CD4-positive, alpha-beta T cell (primary cell): ENCODE data around the gene FAM241A. TPM values are rescaled to one million over a fixed set of nuclear protein-coding genes. Genes with fewer than 3 reads are reported as not detected.
A peak's percentile ranks its signal among the peaks of the same experiment; 100 is the strongest.

Experiments
- ATAC-seq: fragments of 200-7000 bp; cut with Tn5 transposase; one replicate; pipeline ENCODE4 v1.10.0; 2022; ENCODE audit warnings: mild to moderate bottlenecking; ENCODE audit not compliant: poor library complexity
- CTCF ChIA-PET: fragments of 350-600 bp; sonication (Branson Sonifier 250); formaldehyde crosslinking; loops from one replicate; lab custom pipeline; 2021; ENCODE audit warnings: antibody characterized with exemption, inconsistent platforms; lab: Charles Lee
- POLR2A ChIA-PET: fragments of 350-600 bp; sonication (Branson Sonifier 250); formaldehyde crosslinking; loops from one replicate; lab custom pipeline; 2021; ENCODE audit warnings: antibody characterized with exemption, inconsistent platforms; lab: Charles Lee
- DNase-seq, 14 experiments: peaks; one replicate each; pipeline ENCODE4 v3.0.0-alpha.2; 2013 to 2020; ENCODE audit warnings: mixed read lengths in 2 of 14
- H3K27ac ChIP-seq, 2 donors: one replicate each; pipeline versions ENCODE4 v1.5.1 to v1.7.0; 2013; ENCODE audit warnings: low read length in 2 of 2, low read depth in 1 of 2, mild to moderate bottlenecking in 1 of 2
- H3K27me3 ChIP-seq, 2 experiments: 1 replicate in 1 of 2; 2 replicates in 1 of 2; pipeline versions ENCODE4 v1.6.1 to v1.7.0; 2013; ENCODE audit warnings: low read length in 2 of 2, control low read depth in 1 of 2, mild to moderate bottlenecking in 1 of 2, moderate library complexity in 1 of 2; ENCODE audit not compliant: insufficient read depth in 2 of 2, control insufficient read depth in 1 of 2
- H3K36me3 ChIP-seq: one replicate; pipeline ENCODE4 v1.6.1; 2013; ENCODE audit warnings: low read length, control low read depth; ENCODE audit not compliant: insufficient read depth
- H3K4me1 ChIP-seq: one replicate; pipeline ENCODE4 v1.6.1; 2013; ENCODE audit warnings: low read length, control low read depth; ENCODE audit not compliant: insufficient read depth
- H3K4me3 ChIP-seq: one replicate; pipeline ENCODE4 v1.5.1; 2013; ENCODE audit warnings: mild to moderate bottlenecking, low read length, moderate library complexity
- H3K9me3 ChIP-seq, 2 experiments: 1 replicate in 1 of 2; 2 replicates in 1 of 2; pipeline versions ENCODE4 v1.6.1 to v1.7.0; 2013; ENCODE audit warnings: low read length in 2 of 2, mild to moderate bottlenecking in 2 of 2, control low read depth in 1 of 2, moderate library complexity in 1 of 2; ENCODE audit not compliant: control insufficient read depth in 1 of 2, insufficient read depth in 1 of 2
- H3K27ac Mint-ChIP-seq: one replicate; pipeline ENCODE4 v1.8.0; 2020; ENCODE audit warnings: mixed read lengths
- H3K27me3 Mint-ChIP-seq: one replicate; pipeline ENCODE4 v1.8.0; 2021; ENCODE audit warnings: mixed read lengths
- H3K36me3 Mint-ChIP-seq: one replicate; pipeline ENCODE4 v1.8.0; 2021; ENCODE audit warnings: low read depth, mixed read lengths
- H3K4me1 Mint-ChIP-seq: one replicate; pipeline ENCODE4 v1.8.0; 2021; ENCODE audit warnings: low read depth, mixed read lengths
- H3K4me3 Mint-ChIP-seq: one replicate; pipeline ENCODE4 v1.8.0; 2020; ENCODE audit warnings: mild to moderate bottlenecking, mixed read lengths
- H3K9me3 Mint-ChIP-seq: one replicate; pipeline ENCODE4 v1.8.0; 2020; ENCODE audit warnings: mixed read lengths
- CTCF ChIP-seq: fragments of 200-600 bp; IDR thresholded peaks from one replicate; pipeline ENCODE4 v1.8.0; 2022; ENCODE audit warnings: antibody characterized with exemption, mild to moderate bottlenecking
- intact Hi-C, 2 experiments: fragments of 100-400 bp; cut with DNase I in 1 of 2; cut with micrococcal nuclease in 1 of 2; formaldehyde crosslinking; loops; one replicate each; pipeline versions ENCODE4 v1.15.1 to v1.9.0; 2023 to 2025; cut with DNase I, micrococcal nuclease
- total RNA-seq, 174 experiments: library from RNA in 2 of 174; stranded (reverse) in 2 of 174; gene quantifications; one replicate each; pipeline ENCODE4 v1.2.3 and lab custom pipeline; 2021 to 2026

Gene FAM241A
- total RNA-seq, 2 experiments from 2014 or later, result 0.74 to 1.1 TPM

- Mint-ChIP-seq H3K4me3 (peak overlapping the region; percentile 57), H3K9me3 (no peaks in the 10 kb centered on the region), H3K27ac (no peak overlapping the region), H3K27me3 (no peaks in the 10 kb centered on the region), H3K36me3 (peaks cover 6% of the 10 kb centered on the region), H3K4me1 (peaks cover 35% of the 10 kb centered on the region)
- ATAC-seq, result no peak
- POLR2A ChIA-PET, result no interaction called here
- intact Hi-C loops, result loop anchor here in 1 of 2 experiments (5.0 kb wide), 3 partner anchors 41 to 489 kb away; no protein-coding TSS in a partner anchor
- Histone ChIP-seq H3K27ac (no peak overlapping the region), H3K36me3 (no peaks in the 10 kb centered on the region), H3K4me1 (peaks cover 6% of the 10 kb centered on the region), H3K4me3 (no peak overlapping the region), H3K9me3 (no peaks in the 10 kb centered on the region), H3K27me3 (peaks cover 0 to under 1% of the 10 kb centered on the region in 2 experiments)
- no peak for DNase-seq
- CTCF ChIA-PET, result no interaction called here
- TF ChIP-seq CTCF, result no peak
Observed at GRCh38 chr4:112143781-112144180, 1.5 kb upstream of the FAM241A start.

GRCh38 chr4:112144546-112145325 is 518 bp upstream of the FAM241A start:
- Mint-ChIP-seq H3K4me3 (peak overlapping the region; percentile 86), H3K36me3 (peaks cover 6% of the 10 kb centered on the region), H3K27ac (peak overlapping the region; percentile 67), H3K4me1 (peaks cover 35% of the 10 kb centered on the region), H3K27me3 (no peaks in the 10 kb centered on the region), H3K9me3 (no peaks in the 10 kb centered on the region)
- Histone ChIP-seq H3K9me3 (no peaks in the 10 kb centered on the region), H3K27me3 (no peaks in the 10 kb centered on the region), H3K27ac (peak overlapping the region in 1 of 2 donors; percentile 73), H3K4me1 (peaks cover 6% of the 10 kb centered on the region), H3K4me3 (peak overlapping the region; percentile 70), H3K36me3 (no peaks in the 10 kb centered on the region)
- TF ChIP-seq CTCF, result no peak
- intact Hi-C loops, result loop anchor here (1.0 to 5.0 kb wide), 4 partner anchors 42 to 488 kb away; partner anchors contain the start of gene AP1AR (in 1 of the 2)
- ATAC-seq (no peak), DNase-seq (peak in 4 of 14 experiments; percentile 0 to 11 (median 5))
- POLR2A ChIA-PET, result interaction anchor here (1.2 to 2.3 kb wide), 2 partner anchors 8 to 87 kb away, joined by 3 to 16 read pairs; partner anchors contain the start of gene AP1AR
- CTCF ChIA-PET, result no interaction called here

- Mint-ChIP-seq H3K27ac (peak overlapping the region; percentile 85), H3K4me3 (peak overlapping the region; percentile 93), H3K9me3 (no peaks in the 10 kb centered on the region), H3K27me3 (no peaks in the 10 kb centered on the region), H3K36me3 (peaks cover 6% of the 10 kb centered on the region), H3K4me1 (peaks cover 37% of the 10 kb centered on the region)
- no peaks in the 10 kb centered on the region for H3K27me3 ChIP-seq
- peaks cover 6% of the 10 kb centered on the region for H3K4me1 ChIP-seq
- ChIA-PET POLR2A (interaction anchor here (0.7 to 2.3 kb wide), 3 partner anchors 9 to 86 kb away, joined by 3 to 16 read pairs (median 3); partner anchors contain the start of gene AP1AR), CTCF (no interaction called here)
- H3K4me3 ChIP-seq, result peak overlapping the region; percentile 70
- peak overlapping the region; percentile 27 to 73 for H3K27ac ChIP-seq
- TF ChIP-seq CTCF, result no peak
- intact Hi-C loops, result loop anchor here (1.0 to 2.0 kb wide), 3 partner anchors 37 to 87 kb away; partner anchors contain the start of gene AP1AR (in 1 of the 2)
- ATAC-seq (peak; percentile 45), DNase-seq (peak; percentile 25 to 91 (median 47))
- H3K9me3 ChIP-seq, result no peaks in the 10 kb centered on the region
- no peaks in the 10 kb centered on the region for H3K36me3 ChIP-seq
Observed at GRCh38 chr4:112145790-112146501, 692 bp downstream of the FAM241A start.
